HG03439 (cell line): ENCODE results near the gene OGDH.
"Not testable (repeated sequence)": the region's sequence is repeated elsewhere in the genome, so short reads cannot be mapped to it uniquely, and the experiment has no call there.

Experiments
- ATAC-seq: cut with Tn5 transposase; IDR thresholded peaks from one replicate; pipeline ENCODE4 v1.9.1; 2021; ENCODE audit warnings: mild to moderate bottlenecking, moderate library complexity; ENCODE audit not compliant: unreplicated experiment

OGDH gene

DNA sequence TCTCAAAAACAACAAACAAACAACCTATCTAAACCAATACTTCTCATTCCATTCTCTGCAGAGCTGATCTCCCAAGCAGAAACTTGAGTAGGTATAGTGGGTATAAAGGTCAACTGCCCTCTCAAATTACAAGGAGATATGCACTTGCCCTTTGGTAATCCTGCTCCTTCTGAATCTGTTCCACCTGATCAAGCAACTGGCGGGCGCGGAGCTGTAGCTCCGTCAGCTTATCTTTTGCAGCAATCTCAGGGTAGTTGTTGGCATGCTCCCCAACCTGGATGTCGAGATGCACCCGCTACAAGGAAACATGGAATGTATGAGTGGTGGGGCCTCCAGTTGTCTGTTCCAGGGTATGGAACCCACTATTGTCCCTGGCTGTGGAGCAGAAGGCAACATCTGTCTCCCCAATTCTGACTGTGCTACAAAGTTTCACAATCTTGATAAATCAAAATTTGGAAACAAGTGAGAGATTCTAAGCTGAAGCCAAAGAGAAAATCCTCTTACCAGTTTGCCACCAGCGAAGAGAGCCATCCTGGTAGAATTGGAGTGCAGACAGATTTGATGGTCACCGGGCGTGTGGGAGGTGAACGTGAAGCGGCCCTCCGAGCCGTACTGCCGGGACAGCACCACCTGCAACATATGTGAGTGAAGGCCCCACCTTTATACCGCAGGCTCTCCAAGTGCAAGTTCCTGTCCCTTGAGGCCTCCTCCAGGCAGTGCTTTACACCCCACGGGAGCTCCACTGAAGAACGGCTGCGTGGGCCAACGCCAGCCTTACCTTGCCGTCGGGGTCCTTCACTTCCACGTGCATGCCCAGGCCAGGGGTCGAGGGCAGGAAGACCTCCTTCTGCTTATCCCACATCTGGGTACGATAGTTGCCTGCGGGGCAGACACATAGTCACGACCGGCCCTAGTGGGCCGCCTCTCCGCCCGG, 25.2 kb upstream of the OGDH start:
- peak; percentile 24 for ATAC-seq

DNA sequence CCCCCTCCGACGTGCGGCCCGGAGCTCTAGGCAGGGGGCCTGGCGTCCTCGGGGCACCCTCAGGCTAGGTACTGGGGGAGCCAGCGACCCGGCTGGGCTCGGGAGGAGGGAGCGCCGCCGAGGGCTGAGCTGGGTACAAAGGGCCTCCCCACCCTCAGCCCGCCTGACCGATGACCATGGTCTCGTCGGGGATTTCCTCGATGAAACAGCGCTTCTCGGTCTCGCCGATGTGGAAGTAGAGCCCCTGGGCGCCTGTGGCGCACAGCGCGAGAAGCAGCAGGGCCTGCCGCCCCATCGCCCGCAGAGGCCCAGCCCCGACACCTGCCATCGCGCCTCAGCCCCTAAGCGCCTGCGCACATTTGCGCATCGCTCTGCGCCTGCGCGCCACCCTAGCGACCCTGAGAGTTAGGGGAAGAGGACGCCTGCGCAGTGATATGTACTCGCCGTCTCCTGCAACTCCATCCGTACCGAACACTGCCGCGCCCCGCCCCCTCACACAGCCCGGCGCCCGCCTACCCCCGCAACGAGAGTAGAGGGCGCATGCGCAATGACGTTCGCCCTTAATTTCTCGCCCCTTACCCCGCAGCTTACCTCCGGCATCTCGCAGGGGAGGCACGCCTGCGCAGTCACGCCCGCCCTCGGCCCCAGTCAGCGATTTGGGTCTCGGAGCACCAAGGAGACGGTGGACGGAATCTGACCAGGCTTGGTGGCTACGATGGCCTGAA, 24.4 kb upstream of the OGDH start, which contains the start of gene TMED4:
TMED4 (minus strand) TSS at position 353 of the 725 bp plus-strand sequence; CDS start at position 328, 25 bp downstream.
- ATAC-seq = peak; percentile 91

DNA sequence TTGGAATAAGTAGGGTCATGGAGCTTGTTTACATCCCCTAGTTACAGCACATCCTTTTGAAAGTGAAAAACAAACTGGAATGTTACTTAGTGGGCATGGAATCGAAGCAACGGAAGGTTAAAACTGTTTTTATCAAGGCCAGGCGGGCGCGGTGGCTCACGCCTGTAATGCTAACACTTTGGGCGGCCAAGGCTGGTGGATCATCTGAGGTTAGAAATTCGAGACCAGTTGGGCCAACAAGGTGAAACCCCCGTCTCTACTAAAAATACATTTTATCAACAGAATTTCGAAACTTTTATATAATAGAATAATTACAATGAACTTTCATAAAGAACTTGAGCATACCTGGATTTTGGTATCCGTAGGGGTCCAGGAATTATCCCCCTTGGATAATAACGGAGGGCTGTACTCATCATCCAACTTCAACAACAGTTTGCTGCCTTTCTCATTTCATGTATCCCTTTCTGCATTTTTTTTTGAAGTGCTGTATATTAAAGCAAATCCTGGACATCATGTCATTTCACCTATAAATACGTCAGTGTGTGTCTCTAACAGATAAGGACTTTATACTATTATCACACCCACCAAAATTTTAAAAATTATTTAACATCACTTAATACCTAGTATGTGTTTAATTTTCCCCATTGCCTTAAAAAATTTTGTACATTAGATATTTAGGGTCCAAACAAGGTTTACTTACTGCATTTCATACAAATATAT, 23.1 kb upstream of the OGDH start:
- no peak for ATAC-seq

DNA sequence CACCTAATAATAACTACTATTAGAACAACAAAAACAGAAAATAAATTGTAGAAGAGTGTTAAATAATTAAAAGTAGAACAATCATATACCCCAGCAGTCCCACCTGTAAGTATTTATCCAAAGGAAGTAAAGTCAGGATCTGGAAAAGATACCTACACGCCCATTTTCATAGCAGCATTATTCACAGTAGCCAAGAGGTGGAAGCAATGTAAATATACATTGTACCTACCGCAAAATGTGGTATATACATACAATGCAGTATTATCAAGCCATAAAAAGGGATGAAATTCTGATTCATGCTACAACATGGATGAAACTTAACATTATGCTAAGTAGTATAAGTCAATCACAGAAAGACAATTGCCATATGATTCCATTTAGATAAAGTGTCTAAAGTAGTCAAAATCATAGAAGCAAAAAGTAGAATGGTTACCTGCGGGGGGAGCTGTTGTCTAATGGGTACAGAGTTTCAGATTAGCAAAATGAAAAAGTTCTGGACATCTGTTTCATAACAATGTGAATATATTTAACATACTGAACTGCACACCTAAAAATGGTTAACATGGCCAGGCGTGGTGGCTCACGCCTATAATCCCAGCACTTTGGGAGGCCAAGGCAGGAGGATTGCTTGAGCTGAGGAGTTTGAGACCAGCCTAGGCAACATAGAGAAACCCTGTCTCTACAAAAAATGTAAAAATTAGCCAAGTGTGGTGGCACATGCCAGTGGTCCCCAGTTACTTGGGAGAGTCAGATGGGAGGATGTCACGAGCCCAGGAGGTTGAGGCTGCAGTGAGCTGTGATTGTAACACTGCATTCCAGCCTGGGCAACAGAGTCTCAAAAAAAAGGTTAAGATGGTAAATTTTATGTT, 18.4 kb upstream of the OGDH start:
- no peak for ATAC-seq

DNA sequence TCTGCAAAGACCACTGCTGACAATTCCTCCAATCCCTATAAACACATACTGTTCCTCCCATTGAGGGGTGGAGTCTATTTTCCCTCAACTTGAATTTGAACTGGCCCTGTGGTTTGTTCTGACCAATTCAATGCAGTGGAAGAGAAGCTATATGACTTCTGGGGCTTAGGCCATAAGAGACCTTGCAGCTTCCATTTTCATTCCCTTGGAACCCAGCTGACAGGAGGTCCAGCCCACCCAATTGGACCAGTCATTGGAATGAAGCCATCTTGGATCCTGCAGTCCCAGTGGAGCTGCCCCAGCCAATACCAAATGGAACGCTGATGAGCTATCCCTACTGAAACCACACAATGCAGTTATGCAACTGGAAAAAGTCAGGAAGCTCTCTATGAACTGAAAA, 15.5 kb upstream of the OGDH start:
- ATAC-seq = no peak

DNA sequence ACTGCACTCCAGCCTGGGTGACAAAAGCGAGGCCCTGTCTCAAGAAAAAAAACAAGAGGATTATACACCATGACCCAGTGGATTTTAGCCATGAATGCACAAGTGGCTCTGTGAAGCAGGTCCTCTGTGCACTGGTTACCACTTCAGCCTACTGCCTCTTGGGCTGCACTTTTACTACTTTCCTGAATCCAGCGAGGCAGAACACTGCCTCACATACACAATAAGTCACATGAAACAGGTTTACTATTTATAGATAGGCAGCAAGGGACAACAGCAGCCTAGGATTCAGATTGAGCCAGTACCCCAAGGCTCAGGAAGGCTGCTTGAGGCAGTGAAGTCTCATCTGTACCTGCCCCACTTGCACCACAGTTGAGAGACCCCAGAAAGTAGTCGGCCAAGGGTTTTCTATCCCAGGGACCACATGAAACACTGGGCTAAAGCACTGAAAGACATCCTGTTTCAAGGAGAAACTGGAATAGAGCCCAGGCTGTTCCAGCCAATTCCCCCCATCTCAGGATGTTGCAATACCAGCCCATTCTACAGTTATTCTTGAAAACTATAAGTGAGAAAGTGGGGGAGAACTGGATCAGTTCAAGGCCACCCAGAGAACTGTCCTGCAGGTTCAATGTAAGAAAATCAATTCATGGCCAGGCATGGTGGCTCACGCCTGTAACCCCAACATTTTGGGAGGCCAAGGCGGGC, 10.3 kb upstream of the OGDH start:
- ATAC-seq = no peak

DNA sequence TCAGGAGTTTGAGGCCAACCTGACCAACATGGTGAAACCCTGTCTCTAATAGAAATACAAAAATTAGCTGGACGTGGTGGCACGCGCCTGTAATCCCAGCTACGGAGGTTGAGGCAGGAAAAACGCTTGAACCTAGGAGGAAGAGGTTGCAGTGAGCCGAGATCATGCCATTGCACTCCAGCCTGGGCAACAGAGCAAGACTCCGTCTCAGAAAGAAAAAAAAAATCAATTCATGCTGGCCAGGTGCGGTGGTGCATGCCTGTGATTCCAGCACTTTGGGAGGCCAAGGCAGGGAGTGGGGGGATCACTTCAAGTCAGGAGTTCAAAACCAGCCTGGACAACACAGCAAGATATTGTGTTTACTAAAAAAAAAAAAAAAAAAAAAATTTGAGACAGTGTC, 9.2 kb upstream of the OGDH start:
- not testable (repeated sequence) for ATAC-seq

DNA sequence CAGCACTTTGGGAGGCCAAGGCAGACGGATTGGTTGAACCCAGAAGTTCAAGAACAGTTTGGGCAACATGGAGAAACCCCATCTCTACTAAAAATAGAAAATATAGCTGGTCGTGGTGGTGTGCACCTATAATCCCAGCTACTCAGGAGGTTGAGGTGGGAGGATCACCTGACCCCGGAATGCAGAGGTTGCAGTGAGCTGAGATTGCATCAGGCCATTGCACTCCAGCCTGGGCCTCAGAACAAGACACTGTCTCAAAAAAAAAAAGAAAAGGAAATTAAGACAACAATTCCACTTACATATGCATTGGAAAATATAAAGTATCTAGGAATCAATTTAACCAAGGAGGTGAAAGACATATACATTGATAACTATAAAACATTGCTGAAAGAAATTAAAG, 7.2 kb upstream of the OGDH start:
- no peak for ATAC-seq

DNA sequence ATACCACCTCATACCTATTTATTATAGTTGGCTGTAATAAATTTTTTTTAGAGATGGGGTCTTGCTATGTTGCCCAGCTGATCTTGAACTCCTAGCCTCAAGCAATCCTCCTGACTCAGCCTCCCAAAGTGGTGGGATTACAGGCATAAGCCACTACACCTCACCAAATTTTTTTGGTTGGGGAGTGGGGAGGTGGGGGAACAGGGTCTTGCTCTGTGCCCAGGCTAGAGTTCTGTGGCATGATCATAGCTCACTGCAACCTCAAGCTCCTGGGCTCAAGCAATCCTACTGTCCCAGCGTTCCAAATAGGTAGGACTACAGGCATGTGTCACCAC, 3.9 kb upstream of the OGDH start:
- no peak for ATAC-seq

GRCh38 chr7:44603193-44603592, 3.2 kb upstream of the OGDH start:
- no peak for ATAC-seq

GRCh38 chr7:44604941-44605340, 1.5 kb upstream of the OGDH start:
- no peak for ATAC-seq

DNA sequence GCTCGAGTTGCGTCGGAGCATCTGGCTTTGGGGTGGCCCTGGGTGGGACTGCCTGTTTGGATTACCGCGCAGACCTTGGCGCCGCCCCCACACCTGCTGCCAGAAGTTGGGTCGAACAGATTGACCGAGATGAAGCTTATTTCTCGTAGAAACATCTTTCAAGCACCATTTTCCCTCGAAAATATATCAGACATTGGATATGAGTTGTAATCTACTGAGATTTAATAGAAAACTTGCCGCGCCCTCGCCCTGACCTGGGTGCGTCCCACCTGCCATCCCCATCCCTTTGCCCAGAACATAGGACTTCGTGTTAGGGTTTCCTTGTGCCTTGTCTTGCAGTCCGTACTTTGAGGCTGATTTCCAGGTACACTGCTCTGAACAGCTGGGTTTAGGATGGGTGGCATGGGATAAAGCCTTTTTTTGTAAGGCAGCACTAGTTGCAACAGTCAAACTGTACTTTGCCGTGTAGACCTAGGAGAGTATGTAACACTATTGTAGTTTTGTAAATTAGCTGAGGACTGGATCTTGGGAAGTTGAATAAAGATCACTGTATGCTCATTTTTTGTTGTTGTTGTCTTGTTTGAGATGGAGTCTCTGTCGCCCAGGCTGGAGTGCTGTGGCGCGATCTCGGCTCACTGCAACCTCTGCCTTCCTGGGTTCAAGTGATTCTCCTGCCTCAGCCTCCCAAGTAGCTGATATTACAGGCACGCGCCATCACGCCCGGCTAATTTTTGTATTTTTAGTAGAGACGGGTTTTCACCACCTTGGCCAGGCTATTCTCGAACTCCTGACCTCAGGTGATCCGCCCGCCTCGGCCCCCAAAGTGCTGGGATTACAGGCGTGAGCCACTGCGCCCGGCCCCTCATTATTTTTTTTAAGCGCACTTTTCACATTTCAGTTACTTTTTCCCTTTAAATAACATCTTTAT, 978 bp downstream of the OGDH start:
- no peak for ATAC-seq

- ATAC-seq = no peak
These were observed 2.7 kb downstream of the OGDH start for GRCh38 chr7:44608916-44609648.

GRCh38 chr7:44609829-44610228, 3.4 kb downstream of the OGDH start:
- ATAC-seq = no peak

GRCh38 chr7:44615149-44615611, 8.8 kb downstream of the OGDH start:
- no peak for ATAC-seq

- ATAC-seq = no peak
These were observed 9.4 kb downstream of the OGDH start for GRCh38 chr7:44615793-44616192.

DNA sequence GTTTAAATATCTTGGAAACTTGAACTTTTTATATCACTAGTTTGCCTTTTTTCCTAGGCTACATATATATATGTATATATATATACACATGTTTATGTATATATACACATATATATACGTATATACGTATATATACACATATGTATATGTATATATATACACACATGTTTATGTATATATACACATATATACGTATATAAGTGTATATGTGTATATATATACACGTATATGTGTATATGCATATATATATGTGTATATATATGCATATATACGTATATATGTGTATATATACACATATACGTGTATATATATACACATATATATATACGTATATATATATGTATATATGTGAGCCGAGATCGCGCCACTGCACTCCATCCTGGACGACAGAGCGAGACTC, 10.1 kb downstream of the OGDH start:
- no peak for ATAC-seq
